Right atrium auricular region (tissue), 2 donors: ENCODE measurements around the gene NDUFS6. TPM values are rescaled to one million over a fixed set of nuclear protein-coding genes. Genes with fewer than 3 reads are reported as not detected.

Source experiments
- DNase-seq: peaks from one replicate; pipeline ENCODE4 v3.0.0-alpha.2; 2019; ENCODE audit warnings: low spot score
- H3K27ac ChIP-seq, 2 donors: fragments of 200-600 bp; sonication (generic); 1 replicate in 1 of 2; 2 replicates in 1 of 2; pipeline ENCODE4 v1.5.1; 2016 to 2019
- H3K27me3 ChIP-seq, 2 donors: fragments of 200-600 bp; sonication (generic); one replicate each; pipeline versions ENCODE4 v1.5.1 to v1.6.0; 2017 to 2019
- H3K36me3 ChIP-seq: fragments of 200-600 bp; sonication (generic); one replicate; pipeline ENCODE4 v1.5.1; 2016
- H3K4me1 ChIP-seq, 2 donors: fragments of 200-600 bp; sonication (generic); one replicate each; pipeline versions ENCODE4 v1.5.1 to v1.6.0; 2017 to 2019
- H3K4me3 ChIP-seq, 2 donors: fragments of 200-600 bp; sonication (generic); 1 replicate in 1 of 2; 2 replicates in 1 of 2; pipeline ENCODE4 v1.5.1; 2017 to 2019; ENCODE audit warnings: mild to moderate bottlenecking in 1 of 2, moderate library complexity in 1 of 2
- H3K9me3 ChIP-seq, 2 donors: fragments of 200-600 bp; sonication (generic); one replicate each; pipeline ENCODE4 v1.5.1; 2019
- total RNA-seq, 2 donors: library from RNA; depleted of rRNA; stranded (reverse); fragments of >200 nt; gene quantifications; one replicate each; pipeline ENCODE4 v1.1.0, GENCODE V29; 2016
- TF ChIP-seq, protein P1 (sequence below), 2 donors: fragments of 200-600 bp; sonication (generic); IDR thresholded peaks; one replicate each; pipeline ENCODE4 v1.5.1; 2019; ENCODE audit warnings: antibody characterized with exemption in 2 of 2

The NDUFS6 gene
- total RNA-seq = 100 to 1,000 TPM; 130 to 135 TPM

DNA sequence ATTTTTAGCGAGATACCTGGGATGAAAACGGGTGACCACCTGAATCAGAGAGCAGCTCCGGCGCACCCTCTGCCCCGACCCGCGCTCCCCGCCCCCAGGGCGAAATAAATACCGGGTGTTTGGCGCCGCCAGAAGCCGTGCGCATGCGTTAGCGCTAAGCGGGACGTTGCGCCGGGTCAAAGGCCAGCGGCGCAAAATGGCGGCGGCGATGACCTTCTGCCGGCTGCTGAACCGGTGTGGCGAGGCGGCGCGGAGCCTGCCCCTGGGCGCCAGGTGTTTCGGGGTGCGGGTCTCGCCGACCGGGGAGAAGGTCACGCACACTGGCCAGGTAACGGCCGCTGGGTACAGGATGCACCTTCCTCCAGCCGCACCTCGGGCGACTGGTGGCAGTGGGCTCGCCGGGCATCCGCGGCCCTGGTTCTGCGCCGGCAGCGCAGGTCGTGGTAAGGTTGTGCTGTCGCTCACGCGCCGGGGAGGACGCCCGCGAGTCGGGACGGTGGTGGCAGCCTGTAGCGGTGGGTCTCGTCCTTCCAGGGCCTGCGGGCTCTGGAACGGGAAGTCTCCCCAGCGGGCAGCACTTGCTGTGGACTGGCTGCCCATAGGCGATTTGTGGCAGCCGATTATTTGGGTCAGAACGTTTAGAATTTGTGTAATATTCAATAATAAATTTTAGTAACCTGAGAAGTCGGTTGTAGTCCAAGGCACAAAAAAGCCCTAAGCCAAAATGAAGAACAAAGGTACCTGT is at the start of gene NDUFS6:
Gene NDUFS6 (plus strand): TSS at position 186 of the 745 bp plus-strand sequence. CDS start 11 bp downstream, at position 197.
- no peaks in the 10 kb centered on the region for H3K9me3 ChIP-seq
- no peaks in the 10 kb centered on the region for H3K27me3 ChIP-seq
- TF ChIP-seq, protein P1, sequence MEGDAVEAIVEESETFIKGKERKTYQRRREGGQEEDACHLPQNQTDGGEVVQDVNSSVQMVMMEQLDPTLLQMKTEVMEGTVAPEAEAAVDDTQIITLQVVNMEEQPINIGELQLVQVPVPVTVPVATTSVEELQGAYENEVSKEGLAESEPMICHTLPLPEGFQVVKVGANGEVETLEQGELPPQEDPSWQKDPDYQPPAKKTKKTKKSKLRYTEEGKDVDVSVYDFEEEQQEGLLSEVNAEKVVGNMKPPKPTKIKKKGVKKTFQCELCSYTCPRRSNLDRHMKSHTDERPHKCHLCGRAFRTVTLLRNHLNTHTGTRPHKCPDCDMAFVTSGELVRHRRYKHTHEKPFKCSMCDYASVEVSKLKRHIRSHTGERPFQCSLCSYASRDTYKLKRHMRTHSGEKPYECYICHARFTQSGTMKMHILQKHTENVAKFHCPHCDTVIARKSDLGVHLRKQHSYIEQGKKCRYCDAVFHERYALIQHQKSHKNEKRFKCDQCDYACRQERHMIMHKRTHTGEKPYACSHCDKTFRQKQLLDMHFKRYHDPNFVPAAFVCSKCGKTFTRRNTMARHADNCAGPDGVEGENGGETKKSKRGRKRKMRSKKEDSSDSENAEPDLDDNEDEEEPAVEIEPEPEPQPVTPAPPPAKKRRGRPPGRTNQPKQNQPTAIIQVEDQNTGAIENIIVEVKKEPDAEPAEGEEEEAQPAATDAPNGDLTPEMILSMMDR (IDR thresholded peaks at IDR 0.05) = no peak
- H3K4me1 ChIP-seq = peaks cover 3 to 54% of the 10 kb centered on the region in 2 donors
- peaks cover 52% of the 10 kb centered on the region for H3K36me3 ChIP-seq
- peak; percentile 71 for DNase-seq
- peak within 1 kb of the TSS; percentile 90 for H3K27ac ChIP-seq
- peak within 1 kb of the TSS; percentile 88 to 93 for H3K4me3 ChIP-seq

DNA sequence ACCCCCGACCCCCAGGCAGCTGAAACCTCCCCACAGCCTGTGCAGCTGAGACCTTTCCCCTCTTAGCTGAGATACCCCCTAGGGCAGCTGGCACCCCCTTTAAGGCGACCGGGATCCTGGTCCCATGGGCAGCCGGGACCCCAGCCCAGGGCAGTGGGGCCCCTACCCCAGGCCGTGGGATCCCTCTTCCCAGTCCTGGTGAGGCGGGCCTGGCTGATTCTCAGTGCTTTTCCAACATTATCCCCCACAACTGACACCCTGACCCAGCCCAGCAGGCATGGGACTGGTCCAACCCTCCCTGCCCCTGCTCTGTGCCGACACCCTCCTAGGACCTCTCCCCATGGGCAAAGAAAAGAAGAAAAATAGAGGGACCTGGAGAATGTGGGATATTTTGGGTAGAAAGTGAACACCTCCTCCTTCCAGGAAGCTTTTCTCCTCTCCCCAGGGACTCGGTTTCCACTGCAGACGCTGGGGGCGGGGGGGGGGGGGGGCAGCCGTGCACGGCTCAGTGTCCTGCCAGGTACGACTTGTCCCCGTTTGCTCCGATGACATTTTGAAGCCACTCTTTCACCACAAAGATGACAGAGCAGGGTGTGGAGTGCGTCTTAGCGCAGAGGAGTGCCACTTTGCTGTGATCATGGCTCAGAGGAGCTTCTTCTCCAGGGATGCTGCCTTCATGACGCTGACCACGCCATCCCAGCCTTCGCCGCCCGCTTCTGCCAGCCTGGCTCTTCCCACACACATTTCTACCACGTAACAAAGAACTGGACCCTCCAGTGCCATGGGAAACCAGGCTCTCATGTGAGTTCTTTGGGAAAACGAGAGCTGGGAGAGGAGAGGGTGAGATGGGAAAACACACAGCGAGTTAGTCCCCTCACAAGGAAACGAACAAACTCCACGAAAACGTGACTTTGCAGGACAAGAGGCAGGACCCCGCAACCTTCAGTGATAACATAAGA is 49.1 kb upstream of the NDUFS6 start:
- Histone ChIP-seq H3K36me3 (no peaks in the 10 kb centered on the region), H3K4me1 (no peaks in the 10 kb centered on the region), H3K9me3 (no peaks in the 10 kb centered on the region), H3K27ac (no peak overlapping the region), H3K27me3 (no peaks in the 10 kb centered on the region), H3K4me3 (no peak overlapping the region)
- no peak for DNase-seq
- TF ChIP-seq, protein P1 (IDR thresholded peaks at IDR 0.05) = no peak

DNA sequence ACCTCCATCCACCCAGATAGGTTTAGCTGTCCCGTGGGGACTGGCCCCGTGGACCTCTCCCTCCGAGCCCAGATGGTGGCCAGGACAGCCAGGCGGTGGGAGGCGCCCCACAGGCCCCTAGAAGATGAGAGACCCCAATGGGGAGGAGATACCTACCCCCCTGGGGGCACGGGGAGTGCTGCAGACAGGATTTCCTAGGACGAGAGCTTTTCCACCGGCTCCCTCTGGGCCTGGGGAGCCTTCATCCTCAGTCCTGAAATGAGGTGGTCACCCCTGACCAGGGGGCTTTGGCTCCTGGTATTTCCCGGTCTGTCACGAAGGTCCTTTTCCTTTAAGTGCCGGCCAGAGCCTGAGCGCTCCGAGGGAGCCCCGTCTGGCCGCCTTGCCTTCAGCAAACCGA is 48.3 kb upstream of the NDUFS6 start:
- TF ChIP-seq, protein P1 (IDR thresholded peaks at IDR 0.05) = no peak
- no peaks in the 10 kb centered on the region for H3K27me3 ChIP-seq
- H3K27ac ChIP-seq = no peak overlapping the region
- no peaks in the 10 kb centered on the region for H3K9me3 ChIP-seq
- H3K4me1 ChIP-seq = no peaks in the 10 kb centered on the region
- no peak overlapping the region for H3K4me3 ChIP-seq
- DNase-seq = no peak
- H3K36me3 ChIP-seq = no peaks in the 10 kb centered on the region

DNA sequence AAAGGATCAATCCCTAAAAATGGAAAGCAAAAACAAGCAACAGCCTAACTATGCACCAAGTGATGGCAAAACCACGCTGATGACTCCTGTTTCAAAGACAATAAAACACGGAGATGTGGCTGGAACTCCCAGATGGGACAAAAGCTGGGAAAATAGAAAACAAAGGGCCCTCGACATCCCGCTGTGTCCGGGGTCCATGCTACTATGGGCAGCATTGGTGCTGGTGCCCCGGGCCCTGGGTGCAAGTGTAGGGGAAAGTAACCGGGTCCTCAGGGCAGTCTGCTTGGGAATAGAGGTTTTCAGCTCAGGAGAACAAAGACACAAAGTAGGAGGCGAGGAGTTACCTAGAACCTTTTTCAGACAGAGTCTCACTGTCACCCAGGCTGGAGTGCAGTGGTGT is 47.7 kb upstream of the NDUFS6 start:
- H3K36me3 ChIP-seq = no peaks in the 10 kb centered on the region
- no peaks in the 10 kb centered on the region for H3K27me3 ChIP-seq
- H3K4me1 ChIP-seq = no peaks in the 10 kb centered on the region
- TF ChIP-seq, protein P1 (IDR thresholded peaks at IDR 0.05) = no peak
- H3K9me3 ChIP-seq = no peaks in the 10 kb centered on the region
- H3K4me3 ChIP-seq = no peak overlapping the region
- DNase-seq = no peak
- no peak overlapping the region for H3K27ac ChIP-seq

DNA sequence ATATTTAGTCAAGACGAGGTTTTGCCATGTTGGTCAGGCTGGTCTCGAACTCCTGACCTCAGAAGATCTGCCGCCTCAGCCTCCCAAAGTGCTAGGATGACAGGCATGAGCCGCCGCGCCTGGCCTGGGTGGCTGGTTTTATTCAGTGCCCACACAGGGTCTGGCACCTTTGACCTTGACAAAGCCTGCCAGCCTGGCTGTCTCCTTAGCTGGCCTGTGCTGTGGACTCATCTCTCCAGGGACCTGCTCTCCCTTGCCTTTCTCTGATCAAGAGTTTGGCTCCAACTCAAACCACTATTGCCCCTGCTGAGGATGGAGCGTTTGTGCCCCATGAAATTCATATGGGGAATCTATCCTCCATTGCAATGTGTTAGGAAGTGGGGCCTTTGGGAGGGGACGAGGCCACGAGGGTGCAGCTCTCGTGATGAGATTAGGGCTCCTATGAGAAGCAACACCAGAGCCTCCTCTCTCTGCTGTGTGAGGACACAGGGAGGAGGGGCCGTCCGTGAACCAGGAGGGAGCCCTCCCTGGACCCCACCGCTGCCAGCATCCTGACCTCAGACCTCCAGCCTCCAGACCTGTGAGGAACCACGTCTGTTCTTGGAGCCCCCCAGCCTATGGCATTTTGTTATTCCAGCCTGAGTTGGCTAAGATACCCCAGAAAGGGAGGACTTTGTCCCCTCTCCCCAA is 46.5 kb upstream of the NDUFS6 start:
- Histone ChIP-seq H3K27me3 (no peaks in the 10 kb centered on the region), H3K4me1 (no peaks in the 10 kb centered on the region)

More for the DNA sequence above, 46.5 kb upstream of the NDUFS6 start:
- Histone ChIP-seq H3K36me3 (no peaks in the 10 kb centered on the region), H3K27ac (no peak overlapping the region), H3K4me3 (no peak overlapping the region), H3K9me3 (no peaks in the 10 kb centered on the region)
- no peak for DNase-seq
- TF ChIP-seq, protein P1 (IDR thresholded peaks at IDR 0.05) = no peak
